Measurements from ENCODE around the gene USP7.
"Not testable (repeated sequence)": the region's sequence is repeated elsewhere in the genome, so short reads cannot be mapped to it uniquely, and the experiment has no call there.

Gene USP7

DNA sequence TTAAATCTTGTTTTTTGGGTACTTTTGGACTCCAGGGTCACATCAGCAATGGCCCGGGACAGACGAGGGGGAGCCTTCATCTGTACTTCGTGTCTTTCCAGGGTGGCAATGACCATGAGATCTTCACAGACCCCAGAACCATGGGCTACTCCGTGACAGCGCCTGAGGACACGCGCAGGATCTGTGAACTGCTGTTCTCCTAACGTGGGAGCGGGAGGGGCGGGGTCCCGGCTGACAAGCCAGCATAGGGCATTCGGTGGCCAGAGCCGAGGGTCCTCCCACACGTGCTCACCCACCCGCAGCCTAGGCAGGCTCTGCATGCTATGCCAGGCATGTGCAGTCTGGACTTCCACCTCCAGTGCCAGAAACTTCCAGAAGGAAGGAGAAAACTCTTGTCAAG is 116.1 kb downstream of the USP7 start:
- peaks cover 2 to 56% (median 25%) of the 10 kb centered on the region in 4 experiments for H3K36me3 ChIP-seq (ENCODE audit: control insufficient read depth in 4 of 4, insufficient read depth in 4 of 4, low read length in 3 of 4)
- 99% methylated on average over 15 of the region's 15 CpGs for WGBS (ENCODE audit: insufficient coverage)
- ChIA-PET CTCF (no interaction called here), POLR2A (no interaction called here)
- DNase-seq, result no peak
- no peak overlapping the region for H3K4me3 ChIP-seq (ENCODE audit: control insufficient read depth in 1 of 7, extremely low read depth in 1 of 7, insufficient read depth in 4 of 7, low read depth in 2 of 7, low read length in 6 of 7)
- H3K4me1 ChIP-seq (ENCODE audit: control extremely low read depth in 1 of 4, control insufficient read depth in 4 of 4, insufficient read depth in 4 of 4, low read length in 3 of 4), result peaks cover 7 to 23% (median 21%) of the 10 kb centered on the region in 4 experiments
- no peaks in the 10 kb centered on the region for H3K9me3 ChIP-seq (ENCODE audit: control extremely low read depth in 1 of 5, control insufficient read depth in 4 of 5, insufficient read depth in 2 of 5, low read depth in 1 of 5, low read length in 4 of 5)
- no peaks in the 10 kb centered on the region for H3K27me3 ChIP-seq (replicated peaks in 2 of 5; ENCODE audit: control insufficient read depth in 4 of 5, insufficient read depth in 5 of 5, low read length in 4 of 5)
- no peak overlapping the region for H3K27ac ChIP-seq (ENCODE audit: insufficient read depth in 1 of 2, low read depth in 1 of 2, low read length in 2 of 2, poor library complexity in 1 of 2, severe bottlenecking in 2 of 2)

GRCh38 chr16:8847145-8847544 is 116.6 kb downstream of the USP7 start:
- 96% methylated on average over 12 of the region's 13 CpGs for WGBS (ENCODE audit: insufficient coverage)
- H3K9me3 ChIP-seq (ENCODE audit: control extremely low read depth in 1 of 5, control insufficient read depth in 4 of 5, insufficient read depth in 2 of 5, low read depth in 1 of 5, low read length in 4 of 5), result no peaks in the 10 kb centered on the region
- no peak overlapping the region for H3K27ac ChIP-seq (ENCODE audit: insufficient read depth in 1 of 2, low read depth in 1 of 2, low read length in 2 of 2, poor library complexity in 1 of 2, severe bottlenecking in 2 of 2)
- peaks cover 7 to 23% (median 21%) of the 10 kb centered on the region in 4 experiments for H3K4me1 ChIP-seq (ENCODE audit: control extremely low read depth in 1 of 4, control insufficient read depth in 4 of 4, insufficient read depth in 4 of 4, low read length in 3 of 4)
- H3K4me3 ChIP-seq (ENCODE audit: control insufficient read depth in 1 of 7, extremely low read depth in 1 of 7, insufficient read depth in 4 of 7, low read depth in 2 of 7, low read length in 6 of 7), result no peak overlapping the region
- ChIA-PET CTCF (no interaction called here), POLR2A (no interaction called here)
- no peak for DNase-seq
- no peaks in the 10 kb centered on the region for H3K27me3 ChIP-seq (replicated peaks in 2 of 5; ENCODE audit: control insufficient read depth in 4 of 5, insufficient read depth in 5 of 5, low read length in 4 of 5)
- H3K36me3 ChIP-seq (ENCODE audit: control insufficient read depth in 4 of 4, insufficient read depth in 4 of 4, low read length in 3 of 4), result peaks cover 2 to 51% (median 24%) of the 10 kb centered on the region in 4 experiments

- CTCF ChIA-PET, result no interaction called here
- Histone ChIP-seq H3K27me3 (replicated peaks in 2 of 5; ENCODE audit: control insufficient read depth in 4 of 5, insufficient read depth in 5 of 5, low read length in 4 of 5) (no peaks in the 10 kb centered on the region), H3K4me1 (ENCODE audit: control extremely low read depth in 1 of 4, control insufficient read depth in 4 of 4, insufficient read depth in 4 of 4, low read length in 3 of 4) (peaks cover 7 to 23% (median 21%) of the 10 kb centered on the region in 4 experiments), H3K4me3 (ENCODE audit: control insufficient read depth in 1 of 7, extremely low read depth in 1 of 7, insufficient read depth in 4 of 7, low read depth in 2 of 7, low read length in 6 of 7) (no peak overlapping the region), H3K27ac (ENCODE audit: insufficient read depth in 1 of 2, low read depth in 1 of 2, low read length in 2 of 2, poor library complexity in 1 of 2, severe bottlenecking in 2 of 2) (no peak overlapping the region), H3K36me3 (ENCODE audit: control insufficient read depth in 4 of 4, insufficient read depth in 4 of 4, low read length in 3 of 4) (peaks cover 2 to 47% (median 21%) of the 10 kb centered on the region in 4 experiments), H3K9me3 (ENCODE audit: control extremely low read depth in 1 of 5, control insufficient read depth in 4 of 5, insufficient read depth in 2 of 5, low read depth in 1 of 5, low read length in 4 of 5) (no peaks in the 10 kb centered on the region)
- 89% methylated on average over 9 of the region's 10 CpGs for WGBS (ENCODE audit: insufficient coverage)
- POLR2A ChIA-PET, result no interaction called here
- DNase-seq, result no peak
Observed at GRCh38 chr16:8846401-8846932, 117.2 kb downstream of the USP7 start.

DNA sequence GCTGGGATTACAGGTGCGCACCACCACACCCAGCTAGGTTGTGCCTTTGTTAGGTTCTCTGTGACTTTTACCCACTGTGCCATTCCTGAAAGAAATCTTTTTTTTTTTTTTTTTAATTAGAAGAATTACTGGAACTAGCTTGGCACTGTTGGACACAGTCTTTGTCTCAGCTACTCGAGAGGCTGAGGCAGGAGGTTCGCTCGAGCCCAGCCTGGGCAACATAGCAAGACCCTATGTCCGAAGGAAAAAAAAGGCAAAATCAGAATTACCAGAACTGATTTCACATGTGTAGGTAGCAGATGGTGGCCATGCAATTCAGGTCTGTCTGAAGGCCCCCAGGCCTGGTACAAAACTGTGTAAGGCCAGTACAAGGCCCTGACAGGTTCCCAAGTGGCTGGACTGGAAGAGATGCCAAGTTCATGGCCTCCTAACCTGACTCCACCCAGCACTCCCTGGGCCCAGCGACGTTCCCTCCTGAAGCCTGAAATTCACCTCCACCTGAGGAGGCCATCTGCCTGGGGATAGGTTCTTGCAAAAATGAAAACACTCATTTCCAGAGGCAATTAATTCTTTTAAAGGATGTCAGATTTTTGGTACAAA is 117.9 kb downstream of the USP7 start:
- WGBS (ENCODE audit: insufficient coverage), result 100% methylated on average over 4 of the region's 7 CpGs
- Histone ChIP-seq H3K36me3 (ENCODE audit: control insufficient read depth in 4 of 4, insufficient read depth in 4 of 4, low read length in 3 of 4) (peaks cover 2 to 44% (median 21%) of the 10 kb centered on the region in 4 experiments), H3K4me1 (ENCODE audit: control extremely low read depth in 1 of 4, control insufficient read depth in 4 of 4, insufficient read depth in 4 of 4, low read length in 3 of 4) (peaks cover 7 to 20% (median 20%) of the 10 kb centered on the region in 4 experiments), H3K9me3 (ENCODE audit: control extremely low read depth in 1 of 5, control insufficient read depth in 4 of 5, insufficient read depth in 2 of 5, low read depth in 1 of 5, low read length in 4 of 5) (no peaks in the 10 kb centered on the region), H3K4me3 (ENCODE audit: control insufficient read depth in 1 of 7, extremely low read depth in 1 of 7, insufficient read depth in 4 of 7, low read depth in 2 of 7, low read length in 6 of 7) (no peak overlapping the region), H3K27ac (ENCODE audit: insufficient read depth in 1 of 2, low read depth in 1 of 2, low read length in 2 of 2, poor library complexity in 1 of 2, severe bottlenecking in 2 of 2) (no peak overlapping the region), H3K27me3 (replicated peaks in 2 of 5; ENCODE audit: control insufficient read depth in 4 of 5, insufficient read depth in 5 of 5, low read length in 4 of 5) (no peaks in the 10 kb centered on the region)
- DNase-seq, result no peak
- ChIA-PET CTCF (no interaction called here), POLR2A (no interaction called here)

DNA sequence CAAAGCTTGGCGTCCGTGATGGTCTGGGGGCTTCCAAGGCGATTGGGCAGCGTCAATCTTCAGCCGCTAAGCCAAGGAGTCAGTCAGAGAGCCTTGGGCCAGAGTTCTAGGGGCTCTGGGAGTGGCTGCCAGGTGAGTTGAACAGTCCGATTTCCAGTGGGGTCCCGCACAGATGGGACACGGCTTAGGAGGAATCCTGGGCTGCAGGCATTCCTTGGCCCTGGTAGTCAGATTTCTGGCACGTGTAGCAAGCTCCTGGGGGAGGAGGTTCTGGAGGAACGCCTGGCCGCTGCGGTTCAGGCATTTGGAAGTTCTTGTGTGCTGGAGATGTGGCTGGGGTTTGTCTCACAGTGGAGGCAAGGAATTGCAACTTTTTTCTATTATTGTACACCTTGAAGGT is 120.4 kb downstream of the USP7 start:
- CTCF ChIA-PET; H3K9me3 ChIP-seq (ENCODE audit: control extremely low read depth in 1 of 5, control insufficient read depth in 4 of 5, insufficient read depth in 2 of 5, low read depth in 1 of 5, low read length in 4 of 5); H3K27me3 ChIP-seq (replicated peaks in 2 of 5; ENCODE audit: control insufficient read depth in 4 of 5, insufficient read depth in 5 of 5, low read length in 4 of 5); H3K27ac ChIP-seq (ENCODE audit: insufficient read depth in 1 of 2, low read depth in 1 of 2, low read length in 2 of 2, poor library complexity in 1 of 2, severe bottlenecking in 2 of 2); H3K4me1 ChIP-seq (ENCODE audit: control extremely low read depth in 1 of 4, control insufficient read depth in 4 of 4, insufficient read depth in 4 of 4, low read length in 3 of 4); POLR2A ChIA-PET; H3K4me3 ChIP-seq (ENCODE audit: control insufficient read depth in 1 of 7, extremely low read depth in 1 of 7, insufficient read depth in 4 of 7, low read depth in 2 of 7, low read length in 6 of 7); DNase-seq: not testable (repeated sequence)
- 100% methylated on average over 2 of the region's 12 CpGs for WGBS (ENCODE audit: insufficient coverage)
- H3K36me3 ChIP-seq (ENCODE audit: control insufficient read depth in 4 of 4, insufficient read depth in 4 of 4, low read length in 3 of 4), result peaks cover 2 to 24% (median 10%) of the 10 kb centered on the region in 4 experiments
